Gastroesophageal sphincter (tissue), 3 donors: ENCODE measurements around the gene STK33.

Experiments used
- CTCF ChIP-seq, 4 experiments: fragments of 200-600 bp in 2 of 4; fragments of 450-650 bp in 2 of 4; sonication (generic) in 1 of 4; IDR thresholded peaks; one replicate each; pipeline ENCODE4 v1.5.1; 2017 to 2019; ENCODE audit warnings: antibody characterized with exemption in 4 of 4, mild to moderate bottlenecking in 2 of 4, moderate library complexity in 2 of 4
- EP300 ChIP-seq: sonication (generic); formaldehyde crosslinking; IDR thresholded peaks from one replicate; pipeline ENCODE4 v1.6.1; 2017; ENCODE audit warnings: antibody characterized with exemption, mild to moderate bottlenecking

GRCh38 chr11:8366316-8366715 is 227.7 kb downstream of the STK33 start:
- TF ChIP-seq CTCF (IDR thresholded peaks at IDR 0.05) (no peak), EP300 (no peak)
